HUES48 (cell line): Measurements from ENCODE around the gene PRIMA1.

Source experiments
- H3K27ac ChIP-seq: one replicate; pipeline ENCODE4 v1.7.0; 2013; ENCODE audit warnings: low read depth, low read length, inconsistent platforms
- H3K27me3 ChIP-seq: 2 replicates; pipeline ENCODE4 v1.6.1; 2013; ENCODE audit warnings: mild to moderate bottlenecking, low read length; ENCODE audit not compliant: control insufficient read depth, insufficient read depth
- H3K36me3 ChIP-seq: 2 replicates; pipeline ENCODE4 v1.6.1; 2013; ENCODE audit warnings: low read length; ENCODE audit not compliant: control insufficient read depth, insufficient read depth
- H3K4me1 ChIP-seq: 2 replicates; pipeline ENCODE4 v1.6.1; 2013; ENCODE audit warnings: mild to moderate bottlenecking, low read length; ENCODE audit not compliant: control insufficient read depth, insufficient read depth
- H3K4me3 ChIP-seq: 2 replicates; pipeline ENCODE4 v1.5.1; 2013; ENCODE audit warnings: mild to moderate bottlenecking, low read depth, low read length
- H3K9ac ChIP-seq: 2 replicates; pipeline ENCODE4 v1.6.1; 2013; ENCODE audit warnings: mild to moderate bottlenecking, low read depth, low read length, moderate library complexity
- H3K9me3 ChIP-seq: 2 replicates; pipeline ENCODE4 v1.6.1; 2013; ENCODE audit warnings: low read length; ENCODE audit not compliant: control insufficient read depth, insufficient read depth

PRIMA1 gene

DNA sequence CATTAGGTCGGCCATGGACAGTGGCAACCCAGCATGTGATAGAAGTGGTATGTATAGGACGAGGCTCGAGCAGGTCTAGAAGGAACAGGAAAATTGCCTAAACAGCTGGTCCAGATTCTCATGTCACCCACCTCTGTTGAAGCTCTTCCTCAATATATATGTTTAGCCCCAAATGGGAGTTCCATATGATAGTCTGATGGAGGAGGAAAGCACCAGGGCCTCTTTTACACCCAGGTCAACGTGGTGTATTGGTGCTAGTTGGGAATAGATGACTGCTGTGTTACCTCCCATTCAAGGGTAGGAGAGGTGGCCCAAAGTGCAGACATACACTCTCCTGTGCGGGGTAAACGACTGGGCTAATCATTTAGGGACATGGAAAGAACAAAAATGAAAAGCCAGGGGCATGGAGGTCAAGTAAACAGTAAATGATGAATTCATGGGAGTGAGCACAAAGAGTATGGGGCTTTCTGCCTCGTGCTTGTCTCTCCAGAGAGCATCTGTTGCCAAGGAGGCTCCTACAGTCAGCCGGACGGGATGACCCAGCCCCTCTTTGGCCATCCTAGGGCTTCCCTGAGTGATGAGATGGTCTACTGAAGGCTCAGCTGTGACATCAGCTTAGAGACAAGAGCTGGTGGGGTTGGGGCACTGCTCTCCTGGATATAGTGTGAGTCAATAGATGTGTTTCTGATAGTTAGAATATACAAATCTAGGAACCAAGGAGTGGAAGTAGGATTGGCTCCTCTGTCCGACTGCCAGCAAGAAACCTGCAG lies 5.5 kb upstream of the PRIMA1 start:
- Histone ChIP-seq H3K4me3 (no peak overlapping the region), H3K36me3 (no peaks in the 10 kb centered on the region), H3K9ac (no peak overlapping the region), H3K27ac (no peak overlapping the region), H3K4me1 (peaks cover 8% of the 10 kb centered on the region), H3K9me3 (no peaks in the 10 kb centered on the region), H3K27me3 (peaks cover 7% of the 10 kb centered on the region; the same call in 1 of the 2 replicates)

DNA sequence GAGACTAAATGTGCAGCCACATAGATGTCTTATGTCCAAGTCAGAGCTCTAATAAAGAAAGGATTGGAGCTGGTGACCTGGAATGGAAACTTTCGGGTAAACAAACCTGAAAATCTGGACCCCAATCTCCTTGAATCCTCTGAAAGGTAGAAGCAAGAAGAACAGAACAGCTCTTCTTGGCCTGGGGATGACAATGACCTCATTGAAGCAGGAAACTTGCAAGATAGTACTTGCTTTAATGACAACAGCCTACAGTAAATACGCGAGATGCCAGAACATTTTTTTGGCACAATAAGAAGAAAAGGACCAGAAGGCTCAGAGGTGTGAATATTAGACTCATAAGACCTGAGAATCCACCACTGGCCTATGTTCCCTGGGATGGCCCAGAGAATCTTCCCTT lies 4.1 kb upstream of the PRIMA1 start:
- Histone ChIP-seq H3K4me3 (no peak overlapping the region), H3K9ac (no peak overlapping the region), H3K27me3 (peaks cover 17% of the 10 kb centered on the region), H3K4me1 (peaks cover 8% of the 10 kb centered on the region), H3K27ac (no peak overlapping the region), H3K36me3 (no peaks in the 10 kb centered on the region), H3K9me3 (no peaks in the 10 kb centered on the region)

DNA sequence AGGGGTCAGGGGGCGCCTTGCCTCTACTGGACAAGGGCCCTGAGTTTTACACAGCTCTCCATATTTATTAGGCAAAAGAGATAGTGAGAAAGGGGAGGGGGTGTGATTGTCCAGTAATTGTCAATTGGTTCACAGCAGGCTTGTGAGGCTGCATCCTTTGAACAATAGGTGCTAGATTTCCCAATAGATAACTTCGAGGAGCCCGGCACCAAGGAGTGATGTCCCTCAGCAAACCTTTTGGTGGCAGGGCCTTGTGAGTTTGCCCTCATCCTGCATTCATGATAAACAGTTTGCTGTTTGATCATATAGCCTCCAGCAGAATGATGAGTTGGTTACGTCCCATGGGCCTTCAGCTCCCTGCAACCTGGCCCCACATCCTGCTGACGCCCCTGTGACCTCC lies 2.7 kb upstream of the PRIMA1 start:
- no peaks in the 10 kb centered on the region for H3K9me3 ChIP-seq
- H3K27ac ChIP-seq: no peak overlapping the region
- H3K4me1 ChIP-seq: peaks cover 8% of the 10 kb centered on the region
- H3K36me3 ChIP-seq: no peaks in the 10 kb centered on the region
- H3K4me3 ChIP-seq: no peak overlapping the region
- no peak overlapping the region for H3K9ac ChIP-seq
- H3K27me3 ChIP-seq: peaks cover 31% of the 10 kb centered on the region

DNA sequence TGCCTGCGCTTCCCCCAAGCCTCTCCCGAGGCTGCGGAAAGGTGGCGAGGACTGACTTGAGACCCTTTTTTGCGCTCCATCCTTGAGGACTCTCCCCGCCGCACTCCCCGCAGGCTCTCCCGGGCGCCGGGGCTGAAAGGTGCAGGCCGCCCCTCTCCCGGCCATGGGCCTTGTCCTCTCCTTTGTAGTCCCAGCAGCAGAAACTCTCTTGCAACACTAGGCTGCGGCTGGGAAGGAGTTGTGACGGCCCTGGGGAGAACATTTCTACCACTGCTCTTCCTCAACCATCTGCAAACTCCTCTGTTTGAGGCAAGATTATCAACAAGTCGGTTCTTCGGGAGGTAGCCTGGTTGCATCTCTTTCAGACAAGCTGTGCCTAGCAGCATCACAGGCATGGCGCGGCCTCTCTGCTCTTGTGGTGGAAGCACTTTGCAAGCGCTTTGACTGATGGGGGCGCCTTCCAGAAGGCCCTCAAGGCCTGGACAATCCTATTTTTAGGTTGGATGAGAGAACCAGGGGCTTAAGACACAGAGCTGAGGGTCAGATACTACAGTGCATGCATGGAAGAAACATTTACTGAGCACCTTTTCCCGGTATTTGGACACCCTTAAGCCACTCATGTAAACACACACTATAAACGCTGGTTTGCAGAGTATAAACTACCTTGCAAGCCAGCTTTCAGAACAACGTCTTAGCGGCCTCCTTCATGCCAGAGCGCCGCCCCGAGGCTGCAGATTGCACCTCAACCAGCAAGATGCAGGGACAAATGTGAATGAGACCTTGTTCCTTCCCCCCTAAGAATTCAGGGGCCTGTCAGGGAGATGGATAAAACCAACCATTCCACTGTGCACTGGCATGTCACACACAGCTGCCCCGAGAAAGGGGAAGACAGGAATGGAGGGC lies 1.2 kb upstream of the PRIMA1 start:
- Histone ChIP-seq H3K27me3 (peaks cover 32% of the 10 kb centered on the region), H3K4me1 (peaks cover 8% of the 10 kb centered on the region), H3K36me3 (no peaks in the 10 kb centered on the region), H3K9ac (peak overlapping the region; percentile 43; the same call in 1 of the 2 replicates), H3K27ac (peak overlapping the region; percentile 8), H3K4me3 (peak overlapping the region; percentile 67), H3K9me3 (no peaks in the 10 kb centered on the region)

DNA sequence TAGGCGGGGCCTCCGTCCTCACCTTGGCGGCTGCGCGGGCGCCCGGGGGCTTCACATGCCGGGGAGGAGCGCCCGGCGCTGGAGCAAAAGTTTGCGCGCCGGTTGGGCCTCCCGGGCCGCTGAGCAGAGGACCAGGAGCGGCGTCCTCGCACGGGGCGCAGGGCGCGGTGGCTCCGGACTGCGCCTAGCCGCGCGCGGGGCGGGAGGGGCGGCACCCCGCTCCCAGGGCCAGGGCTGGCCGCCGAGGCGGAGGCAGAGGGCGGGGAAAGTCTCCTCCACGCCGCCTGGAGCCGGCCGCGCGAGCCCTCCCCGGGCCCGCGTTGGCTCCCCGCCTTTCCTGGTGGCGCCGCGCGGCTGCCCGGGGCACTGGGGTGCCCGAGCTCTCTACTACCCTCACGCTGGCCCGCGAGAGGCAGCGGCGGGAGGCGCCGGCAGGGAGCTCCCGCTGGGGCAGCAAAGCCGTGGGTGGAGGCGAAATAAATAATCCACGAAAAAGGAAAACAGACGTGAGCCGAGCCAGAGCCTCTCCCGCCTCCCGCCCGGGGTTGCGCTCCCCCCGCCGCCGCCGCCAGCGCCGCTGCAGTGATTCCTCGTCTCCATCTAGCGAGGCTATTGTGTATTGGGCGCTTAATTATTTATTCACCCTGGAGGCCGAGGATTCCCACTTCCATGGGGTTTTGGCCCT lies 400 bp upstream of the PRIMA1 start:
- peaks cover 8% of the 10 kb centered on the region for H3K4me1 ChIP-seq
- H3K4me3 ChIP-seq: peak overlapping the region; percentile 67
- H3K27me3 ChIP-seq: peaks cover 32% of the 10 kb centered on the region
- no peak overlapping the region for H3K27ac ChIP-seq
- H3K36me3 ChIP-seq: no peaks in the 10 kb centered on the region
- no peaks in the 10 kb centered on the region for H3K9me3 ChIP-seq
- H3K9ac ChIP-seq: peak overlapping the region; percentile 43; the same call in 1 of the 2 replicates

DNA sequence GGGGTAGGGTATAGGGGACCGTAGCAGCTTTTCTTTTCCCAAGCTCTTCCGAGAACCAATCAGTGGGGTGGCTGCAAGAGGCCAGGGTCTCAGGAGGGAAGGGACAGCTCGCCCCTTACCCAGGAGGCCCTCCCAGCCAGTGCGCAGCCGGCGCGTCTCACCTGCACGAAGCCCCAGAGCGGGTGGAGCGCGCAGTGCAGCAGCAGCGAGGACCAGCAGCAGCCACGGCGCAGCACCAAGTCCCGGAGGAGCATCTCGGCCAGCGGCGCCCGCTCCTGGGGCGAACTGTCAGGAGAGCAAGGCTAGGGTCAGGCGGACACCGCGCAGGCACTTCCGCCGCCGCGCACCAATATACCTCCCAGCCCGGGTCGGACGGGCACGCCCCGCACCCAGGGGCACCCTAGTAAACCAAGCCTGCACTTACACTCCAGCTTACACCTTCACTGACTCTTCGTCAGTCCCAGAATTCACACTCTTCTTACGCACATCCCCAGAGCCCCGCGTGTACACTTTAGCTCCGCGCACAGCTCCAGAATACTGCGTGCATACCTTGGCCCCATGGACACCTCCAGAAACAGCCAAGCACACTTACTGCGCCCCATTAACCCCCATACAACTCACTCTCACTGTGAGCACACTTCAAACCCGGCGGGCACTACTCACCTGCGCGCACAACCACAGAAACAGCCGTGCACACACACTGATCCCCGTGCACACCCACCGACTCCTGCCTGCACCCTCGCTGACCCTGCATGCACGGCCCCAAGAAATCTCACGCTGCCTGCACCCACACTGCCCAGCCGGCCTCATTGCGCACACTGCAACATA lies 606 bp downstream of the PRIMA1 start:
- peaks cover 32% of the 10 kb centered on the region for H3K27me3 ChIP-seq
- H3K36me3 ChIP-seq: no peaks in the 10 kb centered on the region
- H3K4me1 ChIP-seq: peaks cover 8% of the 10 kb centered on the region
- H3K9me3 ChIP-seq: no peaks in the 10 kb centered on the region
- peak overlapping the region; percentile 67 for H3K4me3 ChIP-seq
- H3K27ac ChIP-seq: no peak overlapping the region
- H3K9ac ChIP-seq: no peak overlapping the region

DNA sequence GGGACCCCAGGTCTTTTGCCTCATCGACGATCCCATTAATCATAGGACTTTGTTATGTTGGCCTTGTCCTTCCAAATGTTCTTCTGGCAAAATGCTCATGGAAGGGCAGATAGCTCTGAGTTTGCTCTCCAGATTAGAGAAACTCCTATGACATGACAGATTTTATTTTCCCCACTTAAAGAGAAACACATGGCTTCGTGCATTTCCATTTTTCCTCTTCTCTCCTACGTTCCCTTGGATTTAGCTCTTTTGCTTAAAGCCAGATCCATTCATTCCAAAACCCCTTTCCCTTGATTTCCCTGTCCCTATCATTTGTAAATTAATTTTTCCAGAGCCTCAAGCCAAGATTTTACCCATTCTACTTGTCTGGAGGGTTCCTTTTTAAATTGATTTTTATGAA lies 2.9 kb downstream of the PRIMA1 start:
- Histone ChIP-seq H3K27me3 (peaks cover 32% of the 10 kb centered on the region), H3K4me1 (peaks cover 8% of the 10 kb centered on the region)

DNA sequence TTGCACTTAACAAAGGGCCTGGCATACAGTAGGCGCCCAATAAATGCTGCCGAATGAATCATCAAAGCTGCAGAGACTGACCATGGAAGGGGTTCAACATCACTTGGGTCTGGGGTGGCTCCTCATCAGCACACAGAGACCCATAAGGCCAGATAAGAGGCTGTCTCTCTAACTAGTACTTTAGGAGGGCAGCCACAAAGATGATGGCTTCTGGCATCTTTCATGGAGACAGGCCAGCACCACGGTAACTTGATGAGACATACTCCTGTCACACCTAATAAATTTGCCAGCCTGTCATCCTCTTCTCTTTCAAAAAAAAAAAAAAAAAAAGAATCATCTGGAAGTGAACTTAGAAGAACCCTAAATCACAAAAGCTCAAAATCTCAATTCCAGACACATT lies 3.4 kb downstream of the PRIMA1 start:
- Histone ChIP-seq H3K4me1 (peaks cover 7% of the 10 kb centered on the region), H3K4me3 (no peak overlapping the region), H3K9me3 (no peaks in the 10 kb centered on the region), H3K27me3 (peaks cover 29% of the 10 kb centered on the region), H3K36me3 (no peaks in the 10 kb centered on the region), H3K9ac (no peak overlapping the region), H3K27ac (no peak overlapping the region)

More for the DNA sequence above, 2.9 kb downstream of the PRIMA1 start:
- Histone ChIP-seq H3K36me3 (no peaks in the 10 kb centered on the region), H3K4me3 (no peak overlapping the region), H3K27ac (no peak overlapping the region), H3K9ac (no peak overlapping the region), H3K9me3 (no peaks in the 10 kb centered on the region)

DNA sequence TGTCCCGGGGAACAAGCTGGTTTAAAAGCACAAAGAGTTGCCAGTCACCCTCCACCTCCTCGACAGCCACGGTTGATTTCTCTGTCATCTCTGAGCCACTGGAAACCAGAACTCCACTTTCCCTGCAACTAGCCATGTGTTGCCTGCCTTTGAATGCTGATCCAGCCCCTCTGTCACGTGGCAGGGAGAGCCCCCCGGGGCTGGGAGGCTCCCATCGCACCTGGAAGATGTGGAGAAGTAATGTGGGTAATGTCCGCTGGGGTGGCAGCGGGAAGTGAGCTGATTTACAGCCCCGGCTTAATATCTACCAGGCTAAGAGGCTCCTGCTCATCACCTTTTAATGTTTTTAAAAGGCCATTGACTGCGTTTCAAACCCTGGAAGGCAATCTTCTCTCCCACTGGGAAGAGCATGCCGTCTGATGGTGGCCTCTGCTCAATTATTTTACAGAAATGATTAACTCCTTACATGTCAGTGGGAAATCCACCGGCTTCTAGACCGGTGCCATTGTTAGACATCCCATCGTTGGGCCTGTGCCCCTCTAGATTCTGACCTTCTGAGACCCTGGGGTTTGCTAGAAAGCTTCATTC lies 7.4 kb downstream of the PRIMA1 start:
- Histone ChIP-seq H3K36me3 (peaks cover 6% of the 10 kb centered on the region; the same call in 1 of the 2 replicates), H3K27me3 (peaks cover 1% of the 10 kb centered on the region; the same call in 1 of the 2 replicates), H3K4me3 (no peak overlapping the region), H3K9ac (no peak overlapping the region), H3K9me3 (no peaks in the 10 kb centered on the region), H3K27ac (no peak overlapping the region), H3K4me1 (no peaks in the 10 kb centered on the region)
